OCI-LY3 (cell line): ENCODE data around the gene ZSCAN12.

ENCODE experiments used
- H2AFZ ChIP-seq: fragments of 200-600, 300-600 bp; shearing (Covaris generic); 2 replicates; pipeline ENCODE4 v1.6.0; 2014; ENCODE audit warnings: antibody characterized with exemption, low read depth, low read length
- H3K27ac ChIP-seq: fragments of 200-600, 300-600 bp; sonication (generic); 2 replicates; pipeline ENCODE4 v1.5.1; 2014; ENCODE audit warnings: mild to moderate bottlenecking, low read length, moderate library complexity, mixed read lengths
- H3K27me3 ChIP-seq: fragments of 200-600, 300-600 bp; sonication (generic); 2 replicates; pipeline ENCODE4 v1.6.1; 2014; ENCODE audit warnings: low read depth, low read length, mixed read lengths
- H3K36me3 ChIP-seq: fragments of 200-600, 300-600 bp; sonication (generic); replicated peaks from 2 replicates; pipeline ENCODE3; 2014; ENCODE audit warnings: low read depth, low read length, mixed read lengths
- H3K4me1 ChIP-seq: fragments of 300-600, 200-600 bp; sonication (generic); 2 replicates; pipeline ENCODE4 v1.6.1; 2014; ENCODE audit warnings: low read length, mixed read lengths
- H3K4me2 ChIP-seq: fragments of 200-600, 300-600 bp; sonication (generic); 2 replicates; pipeline ENCODE4 v1.6.1; 2014; ENCODE audit warnings: low read length, mixed read lengths
- H3K4me3 ChIP-seq: fragments of 300-600, 200-600 bp; sonication (generic); 2 replicates; pipeline ENCODE4 v1.5.1; 2014; ENCODE audit warnings: antibody characterized with exemption, mild to moderate bottlenecking, low read length, moderate library complexity
- H3K79me2 ChIP-seq: fragments of 300-600, 200-600 bp; shearing (Covaris generic); 2 replicates; pipeline ENCODE4 v1.6.1; 2014; ENCODE audit warnings: mild to moderate bottlenecking, low read length, mixed read lengths
- H3K9ac ChIP-seq: fragments of 300-600, 200-600 bp; shearing (Covaris generic); 2 replicates; pipeline ENCODE4 v1.6.0; 2014; ENCODE audit warnings: mild to moderate bottlenecking, low read length, moderate library complexity
- H3K9me3 ChIP-seq: fragments of 200-600, 300-600 bp; shearing (Covaris generic); 2 replicates; pipeline ENCODE4 v1.6.1; 2014; ENCODE audit warnings: low read length, mixed read lengths; ENCODE audit not compliant: insufficient read depth
- H4K20me1 ChIP-seq: fragments of 200-600, 300-600 bp; sonication (generic); 2 replicates; pipeline ENCODE4 v1.6.1; 2016; ENCODE audit warnings: low read length, mixed read lengths; ENCODE audit not compliant: insufficient read depth
- EZH2phosphoT487 ChIP-seq: fragments of 200-600 bp; shearing (Covaris generic); IDR thresholded peaks from 2 replicates; pipeline ENCODE4 v1.6.1; 2018; ENCODE audit warnings: antibody characterized with exemption, mixed run types, low read depth
- TF ChIP-seq, protein P1 (sequence below): fragments of 200-600, 300-600 bp; sonication (generic); IDR thresholded peaks from 2 replicates; pipeline ENCODE4 v1.5.1; 2014; ENCODE audit warnings: antibody characterized with exemption, low read length, low read depth

The ZSCAN12 gene

DNA sequence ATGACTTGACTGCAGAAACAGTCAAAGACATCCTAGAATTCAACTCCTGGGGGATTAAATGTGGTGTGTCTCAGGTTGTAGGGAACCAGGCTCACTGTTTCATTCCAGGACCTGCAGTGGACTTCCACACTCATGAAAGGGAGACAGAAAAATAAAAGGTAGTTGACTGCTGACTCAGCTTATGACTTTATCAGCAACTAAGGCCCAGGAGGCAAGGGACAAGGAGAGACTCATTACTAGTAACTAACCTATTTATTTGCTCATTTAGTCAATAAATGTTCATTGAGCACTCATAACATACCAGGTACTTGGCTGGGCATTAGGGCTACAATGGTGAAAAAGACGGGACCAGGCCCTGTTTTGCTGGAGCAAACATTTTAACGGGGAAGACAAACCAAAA is 66.5 kb downstream of the ZSCAN12 start:
- H3K9me3 ChIP-seq: no peaks in the 10 kb centered on the region
- H3K36me3 ChIP-seq: no peaks in the 10 kb centered on the region
- no peak overlapping the region for H3K9ac ChIP-seq
- H3K27ac ChIP-seq: no peak overlapping the region
- H3K4me1 ChIP-seq: peaks cover 6% of the 10 kb centered on the region
- no peak overlapping the region for H3K4me3 ChIP-seq
- no peaks in the 10 kb centered on the region for H3K27me3 ChIP-seq
- no peak for TF ChIP-seq EZH2phosphoT487
- no peak overlapping the region for H3K4me2 ChIP-seq
- no peaks in the 10 kb centered on the region for H4K20me1 ChIP-seq
- H3K79me2 ChIP-seq: no peaks in the 10 kb centered on the region
- H2AFZ ChIP-seq: no peak overlapping the region

GRCh38 chr6:28330041-28330440 is 69.5 kb downstream of the ZSCAN12 start:
- Histone ChIP-seq H3K27ac (no peak overlapping the region), H3K4me2 (no peak overlapping the region), H3K79me2 (no peaks in the 10 kb centered on the region), H4K20me1 (no peaks in the 10 kb centered on the region), H3K9me3 (no peaks in the 10 kb centered on the region), H3K9ac (no peak overlapping the region), H3K36me3 (peaks cover 6% of the 10 kb centered on the region), H2AFZ (no peak overlapping the region), H3K4me3 (no peak overlapping the region), H3K4me1 (no peaks in the 10 kb centered on the region), H3K27me3 (no peaks in the 10 kb centered on the region)
- no peak for TF ChIP-seq EZH2phosphoT487
- TF ChIP-seq, protein P1, sequence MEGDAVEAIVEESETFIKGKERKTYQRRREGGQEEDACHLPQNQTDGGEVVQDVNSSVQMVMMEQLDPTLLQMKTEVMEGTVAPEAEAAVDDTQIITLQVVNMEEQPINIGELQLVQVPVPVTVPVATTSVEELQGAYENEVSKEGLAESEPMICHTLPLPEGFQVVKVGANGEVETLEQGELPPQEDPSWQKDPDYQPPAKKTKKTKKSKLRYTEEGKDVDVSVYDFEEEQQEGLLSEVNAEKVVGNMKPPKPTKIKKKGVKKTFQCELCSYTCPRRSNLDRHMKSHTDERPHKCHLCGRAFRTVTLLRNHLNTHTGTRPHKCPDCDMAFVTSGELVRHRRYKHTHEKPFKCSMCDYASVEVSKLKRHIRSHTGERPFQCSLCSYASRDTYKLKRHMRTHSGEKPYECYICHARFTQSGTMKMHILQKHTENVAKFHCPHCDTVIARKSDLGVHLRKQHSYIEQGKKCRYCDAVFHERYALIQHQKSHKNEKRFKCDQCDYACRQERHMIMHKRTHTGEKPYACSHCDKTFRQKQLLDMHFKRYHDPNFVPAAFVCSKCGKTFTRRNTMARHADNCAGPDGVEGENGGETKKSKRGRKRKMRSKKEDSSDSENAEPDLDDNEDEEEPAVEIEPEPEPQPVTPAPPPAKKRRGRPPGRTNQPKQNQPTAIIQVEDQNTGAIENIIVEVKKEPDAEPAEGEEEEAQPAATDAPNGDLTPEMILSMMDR: no peak
